Adrenal gland (tissue), 12 donors: ENCODE measurements around the gene ADAMTS13. TPM values are rescaled to one million over a fixed set of nuclear protein-coding genes. Genes with fewer than 3 reads are reported as not detected.
"Not testable (repeated sequence)": the region's sequence is repeated elsewhere in the genome, so short reads cannot be mapped to it uniquely, and the experiment has no call there.

Experiments
- DNase-seq, 7 donors: peaks; one replicate each; pipeline ENCODE4 v3.0.0-alpha.2; 2019 to 2020
- H3K27ac ChIP-seq, 5 donors: fragments of 200-600 bp; sonication (generic) in 4 of 5; 1 replicate in 3 of 5; 2 replicates in 2 of 5; pipeline versions ENCODE4 v1.5.1 to v1.8.0; 2016 to 2020; ENCODE audit warnings: mild to moderate bottlenecking in 1 of 5
- H3K27me3 ChIP-seq: fragments of 200-600 bp; 2 replicates; pipeline ENCODE4 v1.8.0; 2021
- H3K36me3 ChIP-seq, 2 donors: fragments of 200-600 bp; replicated peaks in 1 of 2; 1 replicate in 1 of 2; 2 replicates in 1 of 2; pipeline versions ENCODE4 v1.5.1 to v1.8.0; 2018 to 2022
- H3K4me1 ChIP-seq, 2 donors: fragments of 200-600 bp; replicated peaks in 1 of 2; 1 replicate in 1 of 2; 2 replicates in 1 of 2; pipeline versions ENCODE4 v1.5.1 to v1.8.0; 2018 to 2021
- H3K4me3 ChIP-seq, 4 donors: fragments of 200-600 bp; sonication (generic) in 3 of 4; one replicate each; pipeline ENCODE4 v1.5.1; 2016 to 2018
- H3K9me3 ChIP-seq, 3 donors: fragments of 200-600 bp; sonication (generic) in 1 of 3; replicated peaks in 1 of 3; 1 replicate in 2 of 3; 2 replicates in 1 of 3; pipeline versions ENCODE4 v1.5.1 to v1.8.0; 2016 to 2021
- POLR2A ChIP-seq, 2 donors: fragments of 450-650 bp; IDR thresholded peaks; one replicate each; pipeline ENCODE4 v1.6.1; 2017; ENCODE audit warnings: antibody characterized with exemption in 2 of 2, mild to moderate bottlenecking in 2 of 2, moderate library complexity in 1 of 2
- WGBS, 4 donors: extraction: QIAGEN DNeasy Blood & Tissue Kit in 2 of 4; methylation state at CpG; one replicate each; pipeline versions ENCODE4 v1.1.5 to v1.1.7; 2013 to 2017; 5-methylcytosine and 5-hydroxymethylcytosine counted together
- intact Hi-C, 2 donors: fragments of 100-400 bp; cut with DNase I; formaldehyde crosslinking; loops; one replicate each; pipeline versions ENCODE4 v1.14.1 to v1.15.0; 2022 to 2023
- polyA plus RNA-seq, 3 donors: library from polyadenylated mRNA; stranded (reverse); fragments of 200-250 nt in 2 of 3; fragments of 350-450 nt in 1 of 3; fragmentation: Illumina TruSeq in 1 of 3; extraction: RNeasy Lipid Tissue Mini Kit (QIAGEN cat#74804) in 1 of 3; gene quantifications; one replicate each; pipeline ENCODE4 v1.2.3, GENCODE V29; 2013 to 2014
- total RNA-seq, 9 donors: library from RNA; depleted of rRNA in 4 of 9; stranded (reverse); fragments of >200 nt in 4 of 9; fragments of 120-200 nt in 1 of 9; fragmentation: NEBNext Ultra II Directional in 1 of 9; extraction: Animal tissue kit (Norgen Biotek cat#: 25700) in 1 of 9; gene quantifications; one replicate each; pipeline versions ENCODE4 v1.1.0 to v1.2.4, GENCODE V29; 2013 to 2023
- TF ChIP-seq, protein P1 (sequence below), 6 experiments: fragments of 450-650 bp in 4 of 6; fragments of 200-600 bp in 2 of 6; sonication (generic) in 1 of 6; IDR thresholded peaks; 1 replicate in 5 of 6; 2 replicates in 1 of 6; pipeline versions ENCODE4 v1.5.1 to v1.8.0; 2016 to 2021; ENCODE audit warnings: antibody characterized with exemption in 6 of 6, mild to moderate bottlenecking in 2 of 6, moderate library complexity in 1 of 6
- donor health status: healthy with polysubstance abuse.
- donor health status: Bipolar disorder and iron deficiency.
- donor health status: DM: yes; HTN: yes; CAD: no.
- donor health status: DM: no; HTN: no; CAD: no.
- donor health status: DM: no; HTN: no; CAD: no.
- donor health status: DM: yes; HTN: yes; CAD: no.

The ADAMTS13 gene
- total and polyA plus RNA-seq, 12 donors, result 0.15 to 19.9 (median 2.0) TPM

GRCh38 chr9:133389025-133389557, 33.1 kb upstream of the ADAMTS13 start:
- 84 to 95% (median 93%) methylated on average over 2 to 12 of the region's 12 CpGs for WGBS, 4 donors
- Histone ChIP-seq H3K27me3 (no peaks in the 10 kb centered on the region), H3K4me3 (no peak overlapping the region), H3K27ac (no peak overlapping the region), H3K9me3 (no peaks in the 10 kb centered on the region), H3K36me3 (no peaks in the 10 kb centered on the region), H3K4me1 (no peaks in the 10 kb centered on the region)
- TF ChIP-seq, protein P1, sequence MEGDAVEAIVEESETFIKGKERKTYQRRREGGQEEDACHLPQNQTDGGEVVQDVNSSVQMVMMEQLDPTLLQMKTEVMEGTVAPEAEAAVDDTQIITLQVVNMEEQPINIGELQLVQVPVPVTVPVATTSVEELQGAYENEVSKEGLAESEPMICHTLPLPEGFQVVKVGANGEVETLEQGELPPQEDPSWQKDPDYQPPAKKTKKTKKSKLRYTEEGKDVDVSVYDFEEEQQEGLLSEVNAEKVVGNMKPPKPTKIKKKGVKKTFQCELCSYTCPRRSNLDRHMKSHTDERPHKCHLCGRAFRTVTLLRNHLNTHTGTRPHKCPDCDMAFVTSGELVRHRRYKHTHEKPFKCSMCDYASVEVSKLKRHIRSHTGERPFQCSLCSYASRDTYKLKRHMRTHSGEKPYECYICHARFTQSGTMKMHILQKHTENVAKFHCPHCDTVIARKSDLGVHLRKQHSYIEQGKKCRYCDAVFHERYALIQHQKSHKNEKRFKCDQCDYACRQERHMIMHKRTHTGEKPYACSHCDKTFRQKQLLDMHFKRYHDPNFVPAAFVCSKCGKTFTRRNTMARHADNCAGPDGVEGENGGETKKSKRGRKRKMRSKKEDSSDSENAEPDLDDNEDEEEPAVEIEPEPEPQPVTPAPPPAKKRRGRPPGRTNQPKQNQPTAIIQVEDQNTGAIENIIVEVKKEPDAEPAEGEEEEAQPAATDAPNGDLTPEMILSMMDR (IDR thresholded peaks at IDR 0.05), result no peak
- TF ChIP-seq POLR2A (IDR thresholded peaks at IDR 0.05), result no peak
- DNase-seq, result no peak
- intact Hi-C loops, result no loop called here

- no peak overlapping the region for H3K27ac ChIP-seq
- DNase-seq, result no peak
- H3K36me3 ChIP-seq, result no peaks in the 10 kb centered on the region
- no peaks in the 10 kb centered on the region for H3K4me1 ChIP-seq
- TF ChIP-seq, protein P1 (IDR thresholded peaks at IDR 0.05), result no peak
- no peak for TF ChIP-seq POLR2A (IDR thresholded peaks at IDR 0.05)
- no peak overlapping the region for H3K4me3 ChIP-seq
- no peaks in the 10 kb centered on the region for H3K27me3 ChIP-seq
- intact Hi-C loops, result no loop called here
- 76 to 89% (median 87%) methylated on average over 8 to 13 of the region's 13 CpGs for WGBS, 4 donors
- no peaks in the 10 kb centered on the region for H3K9me3 ChIP-seq
Observed at GRCh38 chr9:133389562-133389961, 32.6 kb upstream of the ADAMTS13 start.

GRCh38 chr9:133390713-133391112, 31.5 kb upstream of the ADAMTS13 start:
- intact Hi-C loops, result no loop called here
- WGBS, 4 donors, result 79 to 82% (median 80%) methylated on average over 6 to 7 of the region's 7 CpGs

GRCh38 chr9:133391449-133391848, 30.7 kb upstream of the ADAMTS13 start:
- H3K27me3 ChIP-seq, H3K4me1 ChIP-seq, intact Hi-C loops: not testable (repeated sequence)

More at GRCh38 chr9:133390713-133391112, 31.5 kb upstream of the ADAMTS13 start:
- no peaks in the 10 kb centered on the region for H3K9me3 ChIP-seq
- no peaks in the 10 kb centered on the region for H3K4me1 ChIP-seq
- H3K36me3 ChIP-seq, result no peaks in the 10 kb centered on the region
- H3K27me3 ChIP-seq, result peaks cover 2% of the 10 kb centered on the region
- H3K27ac ChIP-seq, result no peak overlapping the region
- no peak overlapping the region for H3K4me3 ChIP-seq
- DNase-seq, result no peak
- no peak for TF ChIP-seq POLR2A (IDR thresholded peaks at IDR 0.05)
- TF ChIP-seq, protein P1 (IDR thresholded peaks at IDR 0.05), result no peak

DNA sequence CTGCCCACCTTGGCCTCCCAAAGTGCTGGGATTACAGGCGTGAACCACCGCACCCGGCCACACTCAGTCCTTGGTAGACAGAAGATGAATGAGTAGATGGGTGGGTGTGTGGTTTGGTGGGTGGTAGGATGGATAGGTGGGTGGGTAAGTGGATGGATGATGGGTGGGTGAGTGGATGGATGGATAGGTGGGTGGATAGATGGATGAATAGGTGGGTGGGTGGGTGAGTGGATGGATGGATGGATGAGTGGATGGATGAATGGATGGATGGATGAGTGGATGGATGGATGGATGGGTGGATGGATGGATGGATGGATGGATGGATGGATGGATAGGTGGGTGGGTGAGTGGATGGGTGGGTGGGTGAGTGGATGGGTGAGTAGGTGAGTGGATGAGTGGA, 29.9 kb upstream of the ADAMTS13 start:
- 89 to 94% (median 91%) methylated on average over 3 of the region's 3 CpGs for WGBS, 4 donors
- H3K9me3 ChIP-seq, H3K27ac ChIP-seq, intact Hi-C loops, H3K36me3 ChIP-seq, H3K27me3 ChIP-seq, DNase-seq, H3K4me1 ChIP-seq, H3K4me3 ChIP-seq: not testable (repeated sequence)

More at GRCh38 chr9:133391449-133391848, 30.7 kb upstream of the ADAMTS13 start:
- H3K27ac ChIP-seq, H3K4me3 ChIP-seq, DNase-seq, H3K36me3 ChIP-seq, H3K9me3 ChIP-seq: not testable (repeated sequence)
- 31 to 71% (median 64%) methylated on average over 1 to 3 of the region's 4 CpGs for WGBS, 4 donors
